ENCODE measurements around the gene RNF145. TPM values are rescaled to one million over a fixed set of nuclear protein-coding genes. Genes with fewer than 3 reads are reported as not detected.
A peak's percentile ranks its signal among the peaks of the same experiment; 100 is the strongest.
"Not testable (repeated sequence)": the region's sequence is repeated elsewhere in the genome, so short reads cannot be mapped to it uniquely, and the experiment has no call there.

RNF145 gene
- total RNA-seq, 1 donor from 2014 or later = 67.8 TPM

DNA sequence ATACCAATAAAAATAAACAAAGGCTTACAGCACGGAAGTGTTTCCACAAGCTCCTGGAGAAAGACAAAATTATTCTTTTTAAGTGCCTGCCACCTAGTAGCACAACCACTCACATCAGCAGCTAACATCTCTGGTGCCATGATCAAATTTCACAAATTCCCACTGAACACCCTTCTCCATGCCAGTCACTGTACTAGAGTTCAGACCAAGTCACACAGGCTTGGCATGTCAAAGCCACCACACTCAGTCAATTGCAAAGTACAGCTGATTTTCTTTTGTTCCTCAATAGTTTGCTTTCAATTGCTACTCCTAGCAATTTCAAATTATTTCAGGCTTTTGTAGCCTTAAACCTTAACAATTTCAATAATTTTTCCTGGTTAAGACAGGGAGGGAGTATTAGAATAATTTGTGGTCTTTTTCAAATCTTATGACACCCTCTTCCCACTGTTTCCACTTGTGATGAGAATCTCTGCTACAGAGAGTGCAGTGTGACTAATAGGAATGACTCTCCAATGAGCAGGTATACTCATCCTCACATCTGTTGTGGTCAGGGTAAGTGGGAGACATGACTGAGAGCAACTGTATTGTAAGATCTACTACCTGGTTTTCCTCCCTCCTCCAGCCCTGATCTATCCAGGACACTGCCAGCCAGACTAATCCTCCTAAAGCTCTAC lies 46.2 kb downstream of the RNF145 start:
- TF ChIP-seq POLR2A (IDR thresholded peaks at IDR 0.05) (no peak), POLR2AphosphoS5 (IDR thresholded peaks at IDR 0.05; ENCODE audit: insufficient read depth in 1 of 2, low read depth in 1 of 2) (no peak)
- TF ChIP-seq, protein P1, sequence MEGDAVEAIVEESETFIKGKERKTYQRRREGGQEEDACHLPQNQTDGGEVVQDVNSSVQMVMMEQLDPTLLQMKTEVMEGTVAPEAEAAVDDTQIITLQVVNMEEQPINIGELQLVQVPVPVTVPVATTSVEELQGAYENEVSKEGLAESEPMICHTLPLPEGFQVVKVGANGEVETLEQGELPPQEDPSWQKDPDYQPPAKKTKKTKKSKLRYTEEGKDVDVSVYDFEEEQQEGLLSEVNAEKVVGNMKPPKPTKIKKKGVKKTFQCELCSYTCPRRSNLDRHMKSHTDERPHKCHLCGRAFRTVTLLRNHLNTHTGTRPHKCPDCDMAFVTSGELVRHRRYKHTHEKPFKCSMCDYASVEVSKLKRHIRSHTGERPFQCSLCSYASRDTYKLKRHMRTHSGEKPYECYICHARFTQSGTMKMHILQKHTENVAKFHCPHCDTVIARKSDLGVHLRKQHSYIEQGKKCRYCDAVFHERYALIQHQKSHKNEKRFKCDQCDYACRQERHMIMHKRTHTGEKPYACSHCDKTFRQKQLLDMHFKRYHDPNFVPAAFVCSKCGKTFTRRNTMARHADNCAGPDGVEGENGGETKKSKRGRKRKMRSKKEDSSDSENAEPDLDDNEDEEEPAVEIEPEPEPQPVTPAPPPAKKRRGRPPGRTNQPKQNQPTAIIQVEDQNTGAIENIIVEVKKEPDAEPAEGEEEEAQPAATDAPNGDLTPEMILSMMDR (IDR thresholded peaks at IDR 0.05) = no peak
- Histone ChIP-seq H3K4me1 (no peaks in the 10 kb centered on the region), H3K27ac (no peak overlapping the region), H3K27me3 (no peaks in the 10 kb centered on the region), H3K9me3 (no peaks in the 10 kb centered on the region), H3K36me3 (peaks cover 0 to 30% of the 10 kb centered on the region in 2 donors), H3K4me3 (no peak overlapping the region)
- no peak for DNase-seq (ENCODE audit: extremely low spot score in 2 of 2)
- intact Hi-C loops (cut with DNase I) = no loop called here

DNA sequence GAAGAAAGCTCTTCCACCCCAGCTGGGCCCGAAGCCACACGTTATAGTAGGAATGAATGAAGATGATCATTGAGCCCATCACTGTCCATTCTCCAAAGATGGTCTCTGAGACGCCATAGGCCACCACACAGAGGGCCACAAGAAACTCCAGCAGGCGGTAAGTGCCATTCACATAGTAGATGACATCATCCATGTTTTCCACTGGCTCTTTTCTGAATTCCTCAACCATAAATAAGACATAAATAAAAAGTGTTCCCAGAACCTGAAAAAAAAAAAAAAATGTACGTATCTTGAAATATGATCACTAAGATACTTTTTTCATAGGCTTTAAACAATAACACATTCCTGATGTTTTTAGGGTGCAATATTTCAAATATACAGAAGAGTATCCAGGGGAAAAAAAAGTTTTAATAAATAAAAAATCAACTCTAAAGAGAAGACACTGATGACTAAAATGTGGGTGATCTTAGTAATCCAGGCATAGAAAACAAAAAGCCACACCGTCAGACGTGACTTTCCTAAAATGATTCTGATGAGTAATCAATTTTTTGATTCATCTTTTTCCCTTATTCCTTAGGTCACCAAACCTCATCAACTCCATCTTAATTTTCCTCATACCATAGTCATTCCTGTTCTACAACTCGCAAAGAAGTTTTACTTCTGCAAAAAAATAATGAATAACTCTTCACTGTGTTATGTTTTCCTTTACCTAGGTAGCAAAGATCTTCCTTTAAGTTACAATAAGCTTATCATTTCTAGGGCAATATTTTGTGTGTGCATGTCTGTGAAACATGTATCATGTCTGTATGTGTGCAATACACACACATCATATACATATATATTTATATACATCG lies 47.8 kb downstream of the RNF145 start:
- H3K36me3 ChIP-seq = peaks cover 0 to 23% of the 10 kb centered on the region in 2 donors
- DNase-seq (ENCODE audit: extremely low spot score in 2 of 2) = no peak
- no peak overlapping the region for H3K27ac ChIP-seq
- TF ChIP-seq POLR2AphosphoS5 (IDR thresholded peaks at IDR 0.05; ENCODE audit: insufficient read depth in 1 of 2, low read depth in 1 of 2) = no peak
- TF ChIP-seq POLR2A (IDR thresholded peaks at IDR 0.05) = no peak
- TF ChIP-seq, protein P1 (IDR thresholded peaks at IDR 0.05) = no peak
- no peaks in the 10 kb centered on the region for H3K27me3 ChIP-seq
- intact Hi-C loops (cut with DNase I) = no loop called here
- no peaks in the 10 kb centered on the region for H3K4me1 ChIP-seq
- no peaks in the 10 kb centered on the region for H3K9me3 ChIP-seq
- H3K4me3 ChIP-seq = no peak overlapping the region

DNA sequence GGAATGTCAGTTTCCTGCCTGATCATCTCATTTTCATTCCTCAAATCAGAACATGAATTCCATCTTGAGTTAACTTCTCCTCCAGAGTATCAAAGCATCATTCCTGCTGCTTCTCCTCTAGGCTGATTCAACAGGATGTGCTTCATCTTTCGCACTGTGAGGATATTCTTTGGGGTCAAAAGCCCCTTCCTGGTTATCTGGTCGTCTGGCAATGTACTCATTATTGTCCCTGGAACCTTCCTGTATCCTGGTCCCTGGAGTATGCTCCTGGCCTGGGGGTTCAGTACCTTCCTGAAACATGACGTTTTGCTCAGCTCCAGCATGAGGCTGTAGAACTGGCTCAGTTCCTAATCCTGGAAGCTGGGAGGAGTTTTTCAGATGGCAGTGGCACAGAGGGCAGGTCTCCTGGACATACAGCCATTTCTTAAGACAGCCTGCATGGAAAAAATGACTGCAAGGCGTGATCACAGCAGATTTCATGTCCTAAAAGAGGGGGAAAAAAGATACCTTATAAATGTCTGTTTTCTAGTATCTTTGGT lies 50.7 kb downstream of the RNF145 start:
- intact Hi-C loops (cut with DNase I); H3K9me3 ChIP-seq; H3K4me3 ChIP-seq; DNase-seq (ENCODE audit: extremely low spot score in 2 of 2); H3K27me3 ChIP-seq; H3K4me1 ChIP-seq: not testable (repeated sequence)
- H3K36me3 ChIP-seq = peaks cover 0 to 23% of the 10 kb centered on the region in 2 donors
- H3K27ac ChIP-seq = peak overlapping the region; percentile 12

DNA sequence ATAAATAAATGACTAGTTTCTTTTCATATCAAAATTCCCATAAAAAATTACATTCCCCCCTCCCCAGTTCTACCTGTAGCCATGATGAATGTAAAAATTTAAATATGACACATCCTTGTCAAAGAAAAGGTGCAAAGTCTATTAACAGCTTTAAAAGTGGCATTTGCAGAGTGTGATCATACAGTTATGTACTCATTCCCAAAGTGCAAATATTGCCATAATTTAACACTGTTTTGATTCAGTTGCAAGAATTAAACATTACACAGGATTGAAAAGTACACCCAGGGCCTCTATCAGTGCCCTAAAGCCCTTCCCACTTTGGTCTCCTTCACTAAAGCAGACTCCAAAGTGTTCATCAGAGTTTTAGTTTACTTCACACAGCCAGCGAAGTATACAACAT lies 51.8 kb downstream of the RNF145 start:
- TF ChIP-seq POLR2AphosphoS5 (IDR thresholded peaks at IDR 0.05; ENCODE audit: insufficient read depth in 1 of 2, low read depth in 1 of 2) = no peak
- TF ChIP-seq, protein P1 (IDR thresholded peaks at IDR 0.05) = no peak
- TF ChIP-seq POLR2A (IDR thresholded peaks at IDR 0.05) = no peak
- Histone ChIP-seq H3K4me3 (no peak overlapping the region), H3K27ac (no peak overlapping the region), H3K36me3 (peaks cover 0 to 23% of the 10 kb centered on the region in 2 donors), H3K4me1 (no peaks in the 10 kb centered on the region), H3K27me3 (no peaks in the 10 kb centered on the region), H3K9me3 (no peaks in the 10 kb centered on the region)
- no peak for DNase-seq (ENCODE audit: extremely low spot score in 2 of 2)
- intact Hi-C loops (cut with DNase I) = no loop called here

DNA sequence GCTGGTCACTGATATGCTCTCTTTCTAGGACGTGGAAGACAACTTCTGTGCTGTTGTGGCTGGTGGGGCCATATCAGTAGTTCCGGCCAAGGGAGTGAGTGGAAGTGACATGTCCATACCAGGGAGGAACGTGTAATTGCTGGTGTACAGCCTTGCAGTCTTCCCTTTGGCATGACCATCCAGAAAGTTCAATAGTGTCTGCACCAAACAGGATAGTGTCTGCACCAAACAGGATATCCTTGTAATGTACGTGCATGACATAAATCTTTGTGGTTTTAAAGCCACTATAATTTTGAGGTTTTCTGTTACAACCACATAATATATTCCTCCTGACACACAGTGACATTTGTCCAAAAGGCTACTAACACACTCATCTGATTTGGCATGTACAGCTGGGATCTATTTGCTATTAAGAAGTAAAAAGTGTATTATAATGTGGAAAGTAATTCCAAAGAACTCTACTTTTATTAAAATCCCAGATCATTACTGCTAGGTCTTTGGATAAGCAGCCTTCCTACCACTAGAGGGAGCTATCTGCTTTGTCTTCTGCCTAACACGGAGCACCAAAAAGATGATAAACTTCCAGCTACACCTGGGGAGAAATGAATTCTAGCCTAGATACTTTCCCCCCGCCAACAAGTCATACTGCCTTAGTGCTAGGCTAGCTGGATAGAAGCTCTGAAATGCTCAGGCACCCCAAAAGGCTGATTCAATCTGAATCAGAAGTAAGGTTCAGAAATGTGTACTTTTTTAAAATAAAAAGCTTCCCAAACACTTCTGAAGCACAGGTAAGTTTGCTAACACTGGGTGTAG lies 52.7 kb downstream of the RNF145 start:
- peaks cover 0 to 19% of the 10 kb centered on the region in 2 donors for H3K36me3 ChIP-seq
- DNase-seq (ENCODE audit: extremely low spot score in 2 of 2) = no peak
- intact Hi-C loops (cut with DNase I) = no loop called here

More for the DNA sequence above, 52.7 kb downstream of the RNF145 start:
- no peaks in the 10 kb centered on the region for H3K9me3 ChIP-seq
- H3K4me3 ChIP-seq = no peak overlapping the region
- no peaks in the 10 kb centered on the region for H3K4me1 ChIP-seq
- no peak overlapping the region for H3K27ac ChIP-seq
- no peaks in the 10 kb centered on the region for H3K27me3 ChIP-seq
- TF ChIP-seq POLR2AphosphoS5 (IDR thresholded peaks at IDR 0.05; ENCODE audit: insufficient read depth in 1 of 2, low read depth in 1 of 2) = no peak
- TF ChIP-seq, protein P1 (IDR thresholded peaks at IDR 0.05) = peak; percentile 73 to 92 (median 88)
